ENCODE measurements around the gene TET1.

Gene TET1

DNA sequence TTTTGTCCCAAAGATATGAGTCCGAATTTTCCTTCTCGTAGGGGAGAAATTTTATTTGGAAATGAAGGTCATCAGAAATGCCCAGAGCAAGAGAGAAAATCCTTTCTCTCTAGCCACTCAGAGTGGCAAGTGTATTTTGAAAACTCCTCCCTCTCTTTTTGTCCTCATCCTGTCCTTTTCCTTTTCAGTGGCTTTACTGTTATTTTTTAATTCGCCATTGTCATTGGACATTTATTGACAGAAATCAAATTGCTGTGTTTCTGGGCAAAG lies 39.6 kb downstream of the TET1 start:
- DNase-seq (ENCODE audit: low read depth in 1 of 2, low spot score in 1 of 2) = no peak
- H3K27ac ChIP-seq (replicated peaks) = no peak overlapping the region
- no peak overlapping the region for H3K4me3 ChIP-seq (replicated peaks; ENCODE audit: insufficient read depth, low read length)
- H3K27me3 ChIP-seq (ENCODE audit: insufficient read depth, poor library complexity, severe bottlenecking) = no peaks in the 10 kb centered on the region
- TF ChIP-seq CTCF (IDR thresholded peaks at IDR 0.05; ENCODE audit: insufficient read depth, low read length) (no peak), POLR2AphosphoS5 (IDR thresholded peaks at IDR 0.05; ENCODE audit: low read depth) (no peak), SPI1 (IDR thresholded peaks at IDR 0.05; ENCODE audit: borderline replicate concordance, low read depth) (no peak)
- TF ChIP-seq, protein P1, sequence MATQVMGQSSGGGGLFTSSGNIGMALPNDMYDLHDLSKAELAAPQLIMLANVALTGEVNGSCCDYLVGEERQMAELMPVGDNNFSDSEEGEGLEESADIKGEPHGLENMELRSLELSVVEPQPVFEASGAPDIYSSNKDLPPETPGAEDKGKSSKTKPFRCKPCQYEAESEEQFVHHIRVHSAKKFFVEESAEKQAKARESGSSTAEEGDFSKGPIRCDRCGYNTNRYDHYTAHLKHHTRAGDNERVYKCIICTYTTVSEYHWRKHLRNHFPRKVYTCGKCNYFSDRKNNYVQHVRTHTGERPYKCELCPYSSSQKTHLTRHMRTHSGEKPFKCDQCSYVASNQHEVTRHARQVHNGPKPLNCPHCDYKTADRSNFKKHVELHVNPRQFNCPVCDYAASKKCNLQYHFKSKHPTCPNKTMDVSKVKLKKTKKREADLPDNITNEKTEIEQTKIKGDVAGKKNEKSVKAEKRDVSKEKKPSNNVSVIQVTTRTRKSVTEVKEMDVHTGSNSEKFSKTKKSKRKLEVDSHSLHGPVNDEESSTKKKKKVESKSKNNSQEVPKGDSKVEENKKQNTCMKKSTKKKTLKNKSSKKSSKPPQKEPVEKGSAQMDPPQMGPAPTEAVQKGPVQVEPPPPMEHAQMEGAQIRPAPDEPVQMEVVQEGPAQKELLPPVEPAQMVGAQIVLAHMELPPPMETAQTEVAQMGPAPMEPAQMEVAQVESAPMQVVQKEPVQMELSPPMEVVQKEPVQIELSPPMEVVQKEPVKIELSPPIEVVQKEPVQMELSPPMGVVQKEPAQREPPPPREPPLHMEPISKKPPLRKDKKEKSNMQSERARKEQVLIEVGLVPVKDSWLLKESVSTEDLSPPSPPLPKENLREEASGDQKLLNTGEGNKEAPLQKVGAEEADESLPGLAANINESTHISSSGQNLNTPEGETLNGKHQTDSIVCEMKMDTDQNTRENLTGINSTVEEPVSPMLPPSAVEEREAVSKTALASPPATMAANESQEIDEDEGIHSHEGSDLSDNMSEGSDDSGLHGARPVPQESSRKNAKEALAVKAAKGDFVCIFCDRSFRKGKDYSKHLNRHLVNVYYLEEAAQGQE (IDR thresholded peaks at IDR 0.05; ENCODE audit: insufficient replicate concordance, low read depth) = no peak

- peak overlapping the region; percentile 74 for H3K27ac ChIP-seq (replicated peaks)
- H3K4me3 ChIP-seq (replicated peaks; ENCODE audit: insufficient read depth, low read length) = peak overlapping the region; percentile 27
- peak; percentile 40 to 79 for DNase-seq (ENCODE audit: low read depth in 1 of 2, low spot score in 1 of 2)
- TF ChIP-seq, protein P1 (IDR thresholded peaks at IDR 0.05; ENCODE audit: insufficient replicate concordance, low read depth) = peak; percentile 59
- peak; percentile 62; the same call in 1 of the 2 replicates for TF ChIP-seq SPI1 (IDR thresholded peaks at IDR 0.05; ENCODE audit: borderline replicate concordance, low read depth)
- no peak for TF ChIP-seq CTCF (IDR thresholded peaks at IDR 0.05; ENCODE audit: insufficient read depth, low read length)
- TF ChIP-seq POLR2AphosphoS5 (IDR thresholded peaks at IDR 0.05; ENCODE audit: low read depth) = peak; percentile 73
- no peak for TF ChIP-seq GABPA (IDR thresholded peaks at IDR 0.05; ENCODE audit: low read depth)
- no peaks in the 10 kb centered on the region for H3K27me3 ChIP-seq (ENCODE audit: insufficient read depth, poor library complexity, severe bottlenecking)
Observed at GRCh38 chr10:68600041-68600778, 40.1 kb downstream of the TET1 start.

GRCh38 chr10:68601501-68602265 lies 41.5 kb downstream of the TET1 start:
- TF ChIP-seq, protein P1 (IDR thresholded peaks at IDR 0.05; ENCODE audit: insufficient replicate concordance, low read depth) = no peak
- no peak for TF ChIP-seq GABPA (IDR thresholded peaks at IDR 0.05; ENCODE audit: low read depth)
- H3K4me3 ChIP-seq (replicated peaks; ENCODE audit: insufficient read depth, low read length) = no peak overlapping the region
- peak in 1 of 2 experiments; percentile 1 for DNase-seq (ENCODE audit: low read depth in 1 of 2, low spot score in 1 of 2)
- no peak overlapping the region for H3K27ac ChIP-seq (replicated peaks)
- no peaks in the 10 kb centered on the region for H3K27me3 ChIP-seq (ENCODE audit: insufficient read depth, poor library complexity, severe bottlenecking)

Measured in HL-60 (cell line).